ENCODE data around the gene LIMD2. TPM values are rescaled to one million over a fixed set of nuclear protein-coding genes. Genes with fewer than 3 reads are reported as not detected.
A peak's percentile ranks its signal among the peaks of the same experiment; 100 is the strongest.

LIMD2 gene
- total RNA-seq, 1 donor from 2014 or later, result 2.8 TPM

DNA sequence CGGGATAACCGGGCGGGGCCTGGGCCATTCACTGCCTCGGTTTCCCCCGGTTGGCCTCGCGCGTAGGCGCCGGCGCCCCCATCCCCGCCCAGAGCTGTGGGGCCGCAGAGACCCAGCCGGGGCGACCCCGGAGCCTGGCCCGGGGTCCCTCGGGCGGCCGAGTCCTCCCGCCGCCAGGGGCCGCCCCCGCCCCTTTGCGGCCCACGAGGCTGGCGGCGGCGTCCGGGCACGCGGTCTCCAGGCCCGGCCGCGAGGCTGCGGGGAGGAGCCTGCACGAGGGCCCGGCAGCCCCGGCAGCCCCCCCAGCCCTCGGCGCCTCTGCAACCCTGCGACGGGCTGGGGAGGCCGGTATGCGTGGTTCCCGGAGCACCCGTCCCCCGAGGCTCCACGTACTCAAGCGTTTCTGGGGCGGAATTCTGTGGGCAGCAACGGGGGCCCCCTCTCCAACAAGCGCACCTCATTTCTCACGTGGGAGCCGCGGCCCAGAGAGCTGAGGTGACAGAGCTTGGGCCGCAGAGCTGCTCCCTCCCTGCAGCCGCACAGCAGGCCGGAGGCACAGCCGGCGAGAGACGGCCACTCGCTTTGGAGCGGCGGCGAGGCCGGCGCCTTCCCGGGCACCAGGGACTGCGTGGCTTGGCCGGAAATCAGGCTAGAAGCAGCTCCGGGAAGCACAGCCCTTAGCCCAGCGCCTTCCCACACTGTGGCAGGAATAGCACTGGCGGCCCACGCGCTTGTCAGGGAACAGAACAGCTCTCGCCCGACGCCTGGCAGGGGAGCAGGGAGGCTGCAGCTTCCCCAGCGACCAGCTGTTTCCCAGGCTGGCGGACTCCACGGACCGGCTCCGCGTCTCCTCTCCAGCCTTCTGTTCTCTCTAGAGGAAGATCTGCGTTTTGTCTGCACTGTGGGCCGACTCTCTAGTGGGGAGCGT is 867 bp upstream of the LIMD2 start:
- ATAC-seq, result peak; percentile 3

DNA sequence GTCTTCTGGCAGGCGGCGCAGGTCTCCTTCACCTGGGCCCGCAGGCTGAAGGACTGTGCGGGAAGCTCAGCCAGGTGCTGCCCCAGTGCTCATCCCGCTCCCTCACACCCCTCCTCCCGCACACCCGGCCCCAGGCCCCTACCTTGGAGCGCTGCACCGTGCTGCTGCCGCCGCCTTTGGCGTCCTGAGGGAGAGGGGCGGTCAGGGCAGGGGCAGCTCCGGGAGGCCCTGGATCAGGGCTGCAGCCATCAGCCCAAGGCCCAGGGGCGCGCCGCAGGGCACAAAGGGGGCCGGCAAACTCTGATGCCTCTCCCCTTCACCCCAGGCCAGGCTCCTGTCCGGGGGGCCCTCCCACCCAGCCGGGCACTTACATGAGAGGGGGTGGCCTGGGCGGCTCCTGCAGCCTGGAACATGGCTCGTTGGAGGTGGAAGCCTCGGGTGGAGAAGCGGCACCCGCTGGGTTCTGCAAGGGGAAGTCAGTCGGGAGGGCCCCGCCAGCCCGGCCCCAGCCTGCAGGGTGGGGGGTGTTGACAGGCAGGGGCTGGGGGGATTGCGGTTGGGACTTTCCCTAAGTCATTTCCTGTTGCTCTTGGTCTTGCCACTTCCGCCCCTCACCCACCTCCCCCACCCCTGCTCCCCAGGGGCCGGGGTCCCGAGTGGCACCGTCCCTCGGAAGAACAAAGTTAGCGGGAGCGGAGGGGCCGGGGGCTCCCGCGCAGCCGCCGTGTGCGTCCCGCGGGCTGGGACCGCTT is 863 bp downstream of the LIMD2 start:
- ATAC-seq, result peak; percentile 41

DNA sequence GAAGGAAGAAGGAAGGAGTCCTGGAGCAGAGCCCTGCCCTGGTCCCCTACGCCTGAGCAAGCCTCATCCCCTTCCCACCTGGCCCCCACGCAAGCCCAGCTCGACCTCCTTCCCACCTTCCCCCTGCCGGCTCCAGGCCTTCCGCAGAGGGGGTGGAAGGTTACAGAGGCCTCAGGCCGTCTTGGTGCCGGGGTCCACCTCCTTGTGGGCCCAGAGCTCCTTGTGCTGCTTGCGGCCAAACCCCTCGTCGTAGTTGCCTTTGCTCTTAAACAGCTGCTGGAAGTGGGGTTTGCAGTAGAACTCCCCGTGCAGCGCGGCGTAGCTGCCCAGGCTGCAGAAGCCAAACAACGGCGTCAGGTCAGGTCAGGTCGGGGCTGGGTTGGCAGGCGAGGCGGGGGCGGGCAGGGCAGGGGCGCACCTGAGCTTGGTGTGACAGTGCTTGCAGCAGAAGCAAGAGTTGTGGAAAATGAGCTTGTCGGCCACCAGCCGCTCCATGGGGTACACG is 1.5 kb downstream of the LIMD2 start:
- no peak for ATAC-seq

DNA sequence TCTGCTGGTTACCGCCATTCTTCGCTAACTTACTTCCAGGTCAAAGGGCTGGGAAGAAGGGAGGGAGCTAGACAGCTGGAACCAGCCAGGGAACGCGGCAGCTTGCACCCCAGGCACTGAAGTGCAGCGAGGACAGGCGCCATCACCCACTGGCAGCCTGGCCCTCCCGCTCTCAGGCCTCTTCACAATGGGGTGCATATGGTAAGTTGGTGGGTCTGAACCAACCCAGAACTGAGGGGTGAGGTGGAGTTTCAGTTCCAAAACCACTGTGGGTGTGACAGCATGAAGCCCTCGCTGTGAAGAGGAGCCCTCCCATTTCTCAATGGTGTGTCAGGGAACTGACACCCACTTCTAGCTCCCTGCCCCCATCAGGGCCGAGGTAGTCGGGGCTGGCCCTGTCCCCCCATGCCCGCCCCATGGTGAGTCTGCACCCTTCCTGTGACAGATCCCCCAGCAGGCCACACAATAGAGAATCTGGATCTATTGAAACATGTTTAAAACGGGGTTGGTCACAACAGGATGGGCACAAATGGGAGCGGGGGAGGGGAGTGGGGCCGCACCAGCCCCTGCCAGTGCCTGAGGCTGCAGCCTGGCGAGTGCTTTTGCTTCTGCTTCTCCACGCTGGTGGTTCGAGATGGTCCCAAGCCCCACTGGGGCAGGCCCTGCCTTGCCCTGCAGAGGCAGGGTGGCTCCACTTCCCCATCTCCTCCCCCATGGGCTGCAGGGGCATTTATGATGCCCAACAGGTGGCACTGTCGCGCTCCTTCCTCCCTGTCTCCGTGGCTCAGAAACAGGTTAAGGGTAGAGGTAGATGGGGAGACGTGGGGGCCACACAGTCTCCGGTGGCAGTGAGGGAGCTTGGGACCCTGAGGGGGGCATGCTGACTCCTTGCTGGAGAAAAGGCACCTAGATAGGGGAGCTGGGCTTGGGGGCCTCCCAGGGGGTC is 2.3 kb downstream of the LIMD2 start:
- peak; percentile 52 for ATAC-seq

DNA sequence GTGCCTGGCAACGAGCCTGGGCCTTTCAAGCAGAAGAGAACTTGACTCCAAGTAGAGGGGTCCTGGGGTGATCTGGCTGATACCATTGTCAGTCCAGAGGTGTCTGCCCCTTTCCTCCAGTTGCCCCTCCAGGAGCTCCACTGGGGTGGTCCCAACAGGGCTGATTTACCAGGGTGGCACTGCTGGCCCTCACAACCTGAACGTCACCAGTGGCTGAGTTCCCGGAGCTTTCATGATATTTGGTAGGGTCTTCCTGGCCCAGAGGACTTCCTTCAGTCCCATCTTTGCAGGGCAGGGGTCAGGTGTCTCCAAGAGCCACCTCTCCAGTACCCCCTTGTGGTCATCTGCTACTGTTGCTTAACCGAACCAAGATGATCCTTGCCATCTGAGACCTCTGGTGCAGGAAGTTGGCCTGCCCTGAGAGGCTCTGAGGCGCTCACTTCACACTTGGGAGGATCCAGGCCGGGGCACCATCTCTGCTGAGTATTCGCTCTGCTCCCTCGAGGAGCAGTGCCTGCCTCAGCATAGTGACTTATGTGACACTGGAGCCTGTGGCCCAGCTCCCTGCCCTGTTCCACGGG is 3.5 kb downstream of the LIMD2 start:
- no peak for ATAC-seq

DNA sequence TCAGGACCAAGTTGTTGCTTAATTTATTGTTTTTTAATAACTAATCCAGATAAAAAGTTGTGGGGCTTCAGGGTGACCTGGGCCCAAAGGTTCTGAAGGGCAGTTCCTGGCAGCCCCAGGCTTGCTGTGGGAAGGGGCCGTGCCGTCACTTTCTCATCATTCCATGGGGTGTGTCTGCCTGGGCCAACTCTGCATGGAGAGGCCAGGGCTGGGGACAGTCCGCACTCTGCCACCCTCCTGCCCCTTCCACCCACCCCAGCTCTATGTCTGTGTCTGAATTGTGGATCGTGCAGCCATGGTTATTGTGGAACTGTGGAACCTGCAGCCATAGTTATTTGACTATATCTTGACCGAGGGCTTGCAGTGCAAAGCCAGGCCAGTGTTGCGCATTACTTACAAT is 4.0 kb downstream of the LIMD2 start:
- ATAC-seq, result no peak

DNA sequence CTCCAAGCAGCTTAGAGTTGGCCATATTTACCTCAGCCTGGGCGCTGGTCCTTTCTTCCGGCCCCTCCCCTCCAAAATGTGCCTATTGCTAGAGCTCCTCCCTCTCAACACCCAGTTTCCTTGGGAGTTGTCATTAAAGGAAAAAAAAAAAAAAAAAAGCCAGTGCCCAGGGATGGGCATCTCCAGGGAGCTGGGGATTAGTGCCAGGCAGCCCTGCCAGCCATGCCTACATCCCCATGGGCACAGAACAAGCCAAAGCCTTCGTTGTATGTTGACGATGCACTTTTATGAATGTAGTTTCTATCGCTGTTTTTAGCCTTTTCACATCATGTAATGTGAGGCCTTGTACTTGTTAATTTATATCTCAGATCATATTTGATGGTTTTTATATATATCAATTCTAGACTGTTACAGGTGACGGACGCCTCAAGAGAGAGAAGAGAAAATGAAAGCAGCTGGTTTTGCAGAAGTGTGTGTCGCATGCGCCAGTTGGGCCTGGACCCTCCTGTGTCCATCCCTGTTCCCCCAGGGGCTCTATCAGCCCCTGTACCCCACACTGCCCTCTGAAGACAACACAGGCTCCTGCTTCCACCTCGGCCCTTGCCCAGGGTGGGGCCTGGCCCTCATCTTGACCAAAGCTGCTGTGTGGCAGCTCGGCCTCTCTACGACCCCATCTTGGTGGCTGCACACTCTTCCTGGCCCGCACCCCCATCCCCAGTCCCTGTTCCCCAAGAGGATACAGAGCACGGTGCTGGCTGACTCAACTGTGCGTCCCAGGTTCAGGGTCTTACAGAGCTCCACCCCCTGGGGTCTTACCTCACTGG is 4.8 kb downstream of the LIMD2 start:
- no peak for ATAC-seq

DNA sequence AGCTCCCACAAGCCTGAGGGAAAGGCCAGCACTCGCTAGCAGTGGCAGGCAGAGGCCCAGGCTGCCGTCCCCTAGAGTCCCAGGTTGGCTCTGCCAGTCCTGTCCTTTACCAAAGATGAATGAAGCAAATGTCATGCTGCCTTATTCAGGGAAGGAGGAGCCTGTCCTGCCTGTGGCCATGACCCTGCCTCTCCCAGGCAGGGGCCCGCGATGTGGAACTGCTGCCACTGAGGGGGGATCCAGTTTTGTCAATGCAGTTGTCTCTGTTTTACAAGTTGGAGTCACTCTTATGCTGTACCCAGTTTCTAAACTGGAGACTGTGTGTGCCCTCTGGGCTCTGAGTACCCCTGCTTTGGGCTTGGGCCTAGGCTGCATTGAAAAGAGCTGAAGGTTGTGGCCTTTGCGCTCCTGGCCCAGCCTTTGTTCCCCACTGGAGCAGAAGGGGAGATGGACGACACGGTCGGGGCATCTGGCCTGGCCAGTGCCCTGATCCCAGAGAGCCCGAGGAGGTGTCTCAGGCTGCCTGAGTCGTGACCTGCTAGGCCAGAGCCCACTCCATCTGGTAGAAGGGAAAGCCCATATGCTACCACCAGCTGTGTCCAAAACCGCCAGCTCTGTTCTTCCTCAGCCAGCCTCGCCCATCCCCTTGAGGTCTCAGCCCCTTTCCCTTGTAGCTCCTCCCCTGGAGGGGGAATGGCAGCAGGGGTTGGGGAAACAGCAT is 5.5 kb downstream of the LIMD2 start:
- no peak for ATAC-seq

DNA sequence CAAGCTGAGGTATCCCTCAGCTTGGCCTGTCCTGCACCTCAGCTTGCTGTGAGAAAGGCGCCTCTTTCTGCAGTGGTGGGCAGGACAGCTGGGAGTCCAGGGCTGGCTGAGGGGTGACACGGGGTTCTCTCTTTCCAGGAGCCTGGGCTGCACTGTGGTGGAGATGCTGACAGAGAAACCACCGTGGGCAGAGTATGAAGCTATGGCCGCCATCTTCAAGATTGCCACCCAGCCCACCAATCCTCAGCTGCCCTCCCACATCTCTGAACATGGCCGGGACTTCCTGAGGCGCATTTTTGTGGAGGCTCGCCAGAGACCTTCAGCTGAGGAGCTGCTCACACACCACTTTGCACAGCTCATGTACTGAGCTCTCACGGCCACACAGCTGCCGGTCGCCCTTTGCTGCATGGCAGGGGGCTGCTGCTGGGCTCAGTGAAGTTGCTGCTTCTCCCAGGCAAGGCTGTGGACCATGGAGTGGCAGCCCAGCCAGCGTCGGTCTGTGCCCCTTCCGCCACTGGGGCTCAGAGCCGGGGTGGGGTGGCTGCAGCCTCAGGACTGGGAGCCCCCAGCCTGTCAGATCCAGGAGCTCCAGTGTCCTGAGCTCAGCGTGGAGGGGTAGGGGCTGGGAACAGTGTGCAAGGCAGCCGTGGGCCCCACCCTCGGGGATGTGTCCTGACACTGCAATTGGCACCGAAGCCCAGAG is 6.4 kb downstream of the LIMD2 start:
- ATAC-seq, result no peak

DNA sequence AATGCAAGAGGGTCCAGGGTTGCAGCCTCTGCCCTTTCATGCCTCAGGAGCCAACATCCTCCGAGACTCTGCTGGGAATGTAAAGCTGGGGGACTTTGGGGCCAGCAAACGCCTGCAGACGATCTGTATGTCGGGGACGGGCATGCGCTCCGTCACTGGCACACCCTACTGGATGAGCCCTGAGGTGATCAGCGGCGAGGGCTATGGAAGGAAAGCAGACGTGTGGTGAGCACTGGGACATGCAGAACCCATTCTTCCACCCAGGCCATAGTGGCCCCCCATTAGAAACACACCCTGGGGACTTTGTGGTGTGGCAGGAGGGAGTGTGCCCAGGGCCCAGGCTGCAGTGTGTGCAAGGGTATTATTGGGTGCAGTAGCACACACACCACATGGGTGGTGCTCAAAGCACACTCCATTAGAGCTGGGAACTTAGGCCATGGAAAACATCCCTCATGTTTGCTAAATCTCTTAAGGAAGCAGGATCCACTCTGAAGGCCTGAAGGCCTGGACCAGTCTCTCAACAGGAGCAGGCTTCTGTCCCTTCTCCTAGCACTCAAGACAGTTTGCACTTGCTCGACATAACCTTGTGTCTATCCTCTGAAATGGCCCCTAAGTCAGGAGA is 7.6 kb downstream of the LIMD2 start:
- ATAC-seq, result no peak

DNA sequence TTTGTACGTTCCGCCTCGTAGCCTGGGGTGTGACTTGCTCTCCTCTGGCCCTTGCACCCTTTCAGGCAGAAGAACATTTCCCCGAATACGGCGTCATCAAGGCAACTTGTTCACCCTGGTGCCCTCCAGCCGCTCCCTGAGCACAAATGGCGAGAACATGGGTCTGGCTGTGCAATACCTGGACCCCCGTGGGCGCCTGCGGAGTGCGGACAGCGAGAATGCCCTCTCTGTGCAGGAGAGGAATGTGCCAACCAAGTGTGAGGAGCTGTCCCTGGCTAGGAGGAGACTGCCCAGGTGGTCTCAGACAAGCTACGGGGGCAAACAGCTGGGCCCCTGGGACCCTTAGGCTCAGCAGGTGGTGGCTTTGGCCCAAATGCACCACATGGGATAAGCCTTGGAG is 10.4 kb downstream of the LIMD2 start:
- ATAC-seq, result no peak

DNA sequence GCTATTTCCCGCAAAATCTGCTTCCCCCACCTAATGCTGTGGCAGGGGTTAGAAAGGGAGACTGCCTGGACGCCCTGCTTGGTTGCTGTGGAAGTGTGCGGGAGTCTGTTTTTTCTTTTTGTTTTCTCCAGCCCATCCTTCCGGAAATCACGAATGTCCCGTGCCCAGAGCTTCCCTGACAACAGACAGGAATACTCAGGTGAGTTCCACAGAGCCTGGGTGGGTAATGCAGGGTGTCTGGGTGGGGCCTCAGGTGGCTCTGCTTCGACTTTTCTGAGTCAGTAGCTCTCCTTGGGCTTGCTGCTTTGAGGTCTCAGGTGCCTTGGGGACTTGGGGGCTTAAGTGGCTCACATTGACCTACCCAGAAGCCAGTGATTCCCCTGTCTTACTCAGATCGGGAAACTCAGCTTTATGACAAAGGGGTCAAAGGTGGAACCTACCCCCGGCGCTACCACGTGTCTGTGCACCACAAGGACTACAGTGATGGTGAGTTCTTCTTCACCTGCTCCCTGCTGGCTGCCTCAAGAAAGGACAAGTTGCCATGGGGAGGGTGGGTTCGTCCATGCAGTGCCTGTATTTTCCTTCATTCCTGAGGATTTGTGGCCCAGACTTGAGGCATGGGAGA is 11.4 kb downstream of the LIMD2 start:
- ATAC-seq, result no peak

DNA sequence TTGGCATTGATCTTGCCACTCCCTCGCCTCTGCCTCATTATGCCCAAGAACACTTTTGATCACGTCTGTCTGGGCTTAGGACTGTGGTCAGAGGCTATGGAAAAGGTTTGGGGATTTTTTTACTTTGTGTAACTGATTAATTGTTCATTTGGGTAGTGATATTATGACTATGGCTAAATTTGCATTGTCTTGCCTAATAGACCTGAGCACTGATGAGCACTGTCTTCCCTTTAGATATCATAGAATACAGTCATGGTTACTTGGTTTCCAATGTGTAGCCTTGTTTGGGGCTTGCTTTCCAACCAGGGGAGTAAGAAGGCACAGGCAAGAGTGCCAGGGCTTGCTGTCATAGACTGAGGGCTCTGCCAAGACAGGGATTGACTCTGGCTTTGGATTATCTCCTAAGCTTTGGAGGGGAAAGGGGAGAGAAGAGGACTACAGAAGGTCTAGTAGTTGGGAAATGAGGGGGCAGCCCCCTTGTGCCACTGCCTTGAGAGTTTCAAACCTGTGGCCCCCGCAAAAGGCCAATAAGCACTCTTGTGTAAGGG is 13.7 kb downstream of the LIMD2 start:
- no peak for ATAC-seq

DNA sequence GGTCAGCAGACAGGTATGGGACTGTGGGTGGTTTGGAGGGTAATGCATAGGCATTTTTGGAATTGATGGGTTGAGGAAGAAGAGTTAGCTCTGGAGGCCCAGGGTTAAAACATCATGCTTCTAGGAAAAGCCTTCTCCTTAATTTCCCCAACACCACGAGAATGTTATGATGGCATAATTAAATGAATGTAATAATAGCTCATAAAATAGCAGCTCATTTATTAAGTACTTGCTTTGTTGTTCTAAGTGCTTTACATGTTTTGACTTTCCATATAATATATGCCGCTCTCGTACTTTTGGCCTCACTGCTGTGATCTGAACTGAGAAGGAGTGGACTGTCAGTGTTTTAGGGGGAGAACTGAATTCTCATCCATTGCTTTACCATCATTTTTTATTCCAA is 14.3 kb downstream of the LIMD2 start:
- no peak for ATAC-seq

DNA sequence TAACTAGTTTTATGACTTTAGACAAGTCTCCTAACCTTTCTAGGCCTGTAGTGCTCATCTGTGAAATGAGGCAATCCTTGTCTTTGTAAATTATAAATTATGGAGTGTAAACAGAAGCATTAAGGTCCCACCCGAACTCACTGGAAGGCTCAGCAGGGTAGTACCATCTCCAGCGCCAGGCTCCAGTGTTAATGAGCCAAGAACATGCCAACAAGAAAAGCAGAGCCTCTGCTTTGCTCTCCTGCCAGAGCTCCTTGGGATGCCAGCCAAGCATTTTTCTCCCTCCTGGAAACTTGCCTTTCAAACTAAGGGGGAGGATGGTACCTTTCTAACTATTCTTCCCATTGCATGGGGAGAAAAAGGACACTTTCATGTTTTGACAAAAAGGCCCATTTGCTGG is 14.9 kb downstream of the LIMD2 start:
- ATAC-seq, result peak; percentile 39

DNA sequence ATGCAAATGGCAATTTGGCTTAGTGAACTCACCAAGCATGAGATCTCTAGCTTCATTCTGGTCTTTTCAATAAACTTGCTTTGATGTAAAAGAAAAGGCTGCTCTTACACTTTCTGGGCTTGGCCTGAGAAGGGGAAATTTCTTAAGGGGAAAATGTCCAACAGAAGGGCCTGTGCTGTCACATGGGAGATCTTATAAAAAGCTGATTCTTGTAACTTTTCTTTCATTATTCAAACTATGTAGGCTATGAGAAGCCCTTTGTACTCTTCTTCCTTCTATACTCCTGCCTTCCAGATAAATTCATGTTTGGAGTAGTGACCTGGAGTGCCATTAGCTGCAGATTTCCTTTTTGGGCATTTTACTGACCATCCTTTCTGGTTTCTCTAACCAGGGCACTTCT is 16.9 kb downstream of the LIMD2 start:
- no peak for ATAC-seq

DNA sequence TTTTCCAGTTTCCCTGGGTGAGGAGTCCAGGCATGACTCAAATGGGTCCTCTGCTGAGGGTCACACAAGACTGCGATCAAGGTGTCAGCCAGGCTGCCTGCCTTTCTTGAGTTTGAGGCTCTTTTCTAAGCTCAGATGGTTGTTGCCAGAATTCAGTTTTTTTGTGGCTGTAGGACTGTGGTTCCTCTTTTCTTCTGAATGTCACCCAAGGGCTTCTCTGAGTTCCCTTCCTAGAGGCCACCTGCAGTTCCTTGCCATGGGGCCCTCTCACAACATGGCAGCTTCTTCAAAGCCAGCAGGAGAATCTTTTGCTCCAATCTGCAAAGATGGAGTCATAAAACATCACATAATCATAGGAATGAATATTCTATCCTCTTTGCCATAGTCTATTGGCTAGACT is 17.5 kb downstream of the LIMD2 start:
- ATAC-seq, result no peak

DNA sequence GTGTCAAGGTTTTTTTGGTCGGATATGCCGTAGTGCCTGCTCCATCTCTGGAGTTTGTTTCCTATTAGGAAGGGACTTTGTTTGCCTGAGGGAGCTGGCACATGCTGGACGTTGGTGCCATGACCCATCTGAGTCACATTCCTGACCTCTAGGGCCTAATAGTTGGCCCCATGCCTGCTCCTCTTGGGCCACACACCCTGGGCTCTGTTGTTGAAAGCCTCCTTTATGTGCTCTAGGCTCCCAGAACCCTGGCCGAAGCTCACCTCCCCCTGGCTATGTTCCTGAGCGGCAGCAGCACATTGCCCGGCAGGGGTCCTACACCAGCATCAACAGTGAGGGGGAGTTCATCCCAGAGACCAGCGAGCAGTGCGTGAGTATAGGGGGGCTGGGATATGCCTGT is 18.4 kb downstream of the LIMD2 start:
- peak; percentile 39 for ATAC-seq

DNA sequence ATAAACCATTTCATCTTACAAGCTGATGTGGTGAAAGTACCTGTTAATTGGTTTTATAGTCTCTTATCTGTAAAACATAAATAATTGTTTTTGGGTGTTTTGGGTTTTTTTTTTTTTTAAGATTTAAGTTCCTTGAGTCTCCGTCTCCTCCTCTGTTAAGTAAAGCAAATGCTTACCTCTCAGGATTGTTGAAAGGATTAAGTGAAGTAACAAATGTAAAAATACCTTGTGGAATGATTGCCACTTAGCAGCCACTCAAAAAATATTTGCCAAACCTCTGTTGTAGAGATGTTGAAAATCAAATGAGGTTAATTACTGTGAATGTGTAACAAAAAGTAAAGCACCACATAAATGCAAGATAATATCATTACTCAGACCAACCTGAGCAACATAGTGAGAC is 19.2 kb downstream of the LIMD2 start:
- ATAC-seq, result no peak
